Measurements from ENCODE around the gene DNAH8. TPM values are rescaled to one million over a fixed set of nuclear protein-coding genes. Genes with fewer than 3 reads are reported as not detected.

DNAH8 gene
- total and polyA plus RNA-seq, 9 donors: 0.58 to 4.3 (median 1.5) TPM

- DNase-seq: no peak
- no peaks in the 10 kb centered on the region for H3K4me1 ChIP-seq (ENCODE audit: control insufficient read depth, insufficient read depth, low read length)
Observed at GRCh38 chr6:38831865-38832264, 116.8 kb downstream of the DNAH8 start.

GRCh38 chr6:38833320-38833719, 118.2 kb downstream of the DNAH8 start:
- Histone ChIP-seq H3K27ac (ENCODE audit: low read length) (no peak overlapping the region), H3K4me1 (ENCODE audit: control insufficient read depth, insufficient read depth, low read length) (no peaks in the 10 kb centered on the region), H3K9me3 (replicated peaks; ENCODE audit: control insufficient read depth, low read depth, low read length) (peaks cover 2% of the 10 kb centered on the region), H3K4me3 (ENCODE audit: low read length) (no peak overlapping the region), H3K27me3 (ENCODE audit: control insufficient read depth, insufficient read depth, low read length) (no peaks in the 10 kb centered on the region), H3K36me3 (ENCODE audit: control insufficient read depth, insufficient read depth, low read length) (no peaks in the 10 kb centered on the region)
- no CpG with 5 or more reads among the region's 1 CpG for WGBS (ENCODE audit: insufficient coverage)
- DNase-seq: no peak

More at GRCh38 chr6:38831865-38832264, 116.8 kb downstream of the DNAH8 start:
- H3K9me3 ChIP-seq (replicated peaks; ENCODE audit: control insufficient read depth, low read depth, low read length): peaks cover 2% of the 10 kb centered on the region
- H3K27ac ChIP-seq (ENCODE audit: low read length): no peak overlapping the region
- no peaks in the 10 kb centered on the region for H3K27me3 ChIP-seq (ENCODE audit: control insufficient read depth, insufficient read depth, low read length)
- no peaks in the 10 kb centered on the region for H3K36me3 ChIP-seq (ENCODE audit: control insufficient read depth, insufficient read depth, low read length)
- H3K4me3 ChIP-seq (ENCODE audit: low read length): no peak overlapping the region

- Histone ChIP-seq H3K36me3 (ENCODE audit: control insufficient read depth, insufficient read depth, low read length) (no peaks in the 10 kb centered on the region), H3K27ac (ENCODE audit: low read length) (no peak overlapping the region), H3K4me3 (ENCODE audit: low read length) (no peak overlapping the region), H3K27me3 (ENCODE audit: control insufficient read depth, insufficient read depth, low read length) (no peaks in the 10 kb centered on the region), H3K4me1 (ENCODE audit: control insufficient read depth, insufficient read depth, low read length) (no peaks in the 10 kb centered on the region), H3K9me3 (replicated peaks; ENCODE audit: control insufficient read depth, low read depth, low read length) (no peaks in the 10 kb centered on the region)
- DNase-seq: no peak
- WGBS (ENCODE audit: insufficient coverage): no CpG with 5 or more reads among the region's 1 CpG
Observed at GRCh38 chr6:38836585-38836984, 121.5 kb downstream of the DNAH8 start.

GRCh38 chr6:38837101-38837500, 122.0 kb downstream of the DNAH8 start:
- 100% methylated on average over 1 of the region's 3 CpGs for WGBS (ENCODE audit: insufficient coverage)
- Histone ChIP-seq H3K27me3 (ENCODE audit: control insufficient read depth, insufficient read depth, low read length) (no peaks in the 10 kb centered on the region), H3K27ac (ENCODE audit: low read length) (no peak overlapping the region), H3K36me3 (ENCODE audit: control insufficient read depth, insufficient read depth, low read length) (no peaks in the 10 kb centered on the region), H3K4me1 (ENCODE audit: control insufficient read depth, insufficient read depth, low read length) (no peaks in the 10 kb centered on the region), H3K4me3 (ENCODE audit: low read length) (no peak overlapping the region), H3K9me3 (replicated peaks; ENCODE audit: control insufficient read depth, low read depth, low read length) (no peaks in the 10 kb centered on the region)
- DNase-seq: no peak

- H3K27ac ChIP-seq (ENCODE audit: low read length): no peak overlapping the region
- no peak overlapping the region for H3K4me3 ChIP-seq (ENCODE audit: low read length)
- no peaks in the 10 kb centered on the region for H3K9me3 ChIP-seq (replicated peaks; ENCODE audit: control insufficient read depth, low read depth, low read length)
- H3K27me3 ChIP-seq (ENCODE audit: control insufficient read depth, insufficient read depth, low read length): no peaks in the 10 kb centered on the region
- DNase-seq: no peak
- WGBS (ENCODE audit: insufficient coverage): no CpG with 5 or more reads among the region's 3 CpGs
- no peaks in the 10 kb centered on the region for H3K4me1 ChIP-seq (ENCODE audit: control insufficient read depth, insufficient read depth, low read length)
- H3K36me3 ChIP-seq (ENCODE audit: control insufficient read depth, insufficient read depth, low read length): no peaks in the 10 kb centered on the region
Observed at GRCh38 chr6:38843798-38844197, 128.7 kb downstream of the DNAH8 start.

GRCh38 chr6:38845931-38846330, 130.8 kb downstream of the DNAH8 start:
- WGBS (ENCODE audit: insufficient coverage): 60% methylated on average over 1 of the region's 3 CpGs
- Histone ChIP-seq H3K36me3 (ENCODE audit: control insufficient read depth, insufficient read depth, low read length) (no peaks in the 10 kb centered on the region), H3K4me1 (ENCODE audit: control insufficient read depth, insufficient read depth, low read length) (no peaks in the 10 kb centered on the region), H3K27ac (ENCODE audit: low read length) (no peak overlapping the region), H3K9me3 (replicated peaks; ENCODE audit: control insufficient read depth, low read depth, low read length) (no peaks in the 10 kb centered on the region), H3K27me3 (ENCODE audit: control insufficient read depth, insufficient read depth, low read length) (no peaks in the 10 kb centered on the region), H3K4me3 (ENCODE audit: low read length) (no peak overlapping the region)
- no peak for DNase-seq

GRCh38 chr6:38846361-38846760, 131.2 kb downstream of the DNAH8 start:
- no peaks in the 10 kb centered on the region for H3K4me1 ChIP-seq (ENCODE audit: control insufficient read depth, insufficient read depth, low read length)

GRCh38 chr6:38846844-38847243, 131.7 kb downstream of the DNAH8 start:
- WGBS (ENCODE audit: insufficient coverage): 80% methylated on average over 1 of the region's 1 CpG

More at GRCh38 chr6:38846361-38846760, 131.2 kb downstream of the DNAH8 start:
- H3K36me3 ChIP-seq (ENCODE audit: control insufficient read depth, insufficient read depth, low read length): no peaks in the 10 kb centered on the region
- no peak overlapping the region for H3K27ac ChIP-seq (ENCODE audit: low read length)
- DNase-seq: no peak
- H3K27me3 ChIP-seq (ENCODE audit: control insufficient read depth, insufficient read depth, low read length): no peaks in the 10 kb centered on the region
- no peak overlapping the region for H3K4me3 ChIP-seq (ENCODE audit: low read length)
- WGBS (ENCODE audit: insufficient coverage): 60% methylated on average over 3 of the region's 3 CpGs
- no peaks in the 10 kb centered on the region for H3K9me3 ChIP-seq (replicated peaks; ENCODE audit: control insufficient read depth, low read depth, low read length)

GRCh38 chr6:38847497-38847896, 132.4 kb downstream of the DNAH8 start:
- no peak for DNase-seq
- H3K36me3 ChIP-seq (ENCODE audit: control insufficient read depth, insufficient read depth, low read length): no peaks in the 10 kb centered on the region
- no peaks in the 10 kb centered on the region for H3K4me1 ChIP-seq (ENCODE audit: control insufficient read depth, insufficient read depth, low read length)
- H3K27ac ChIP-seq (ENCODE audit: low read length): no peak overlapping the region
- 100% methylated on average over 1 of the region's 2 CpGs for WGBS (ENCODE audit: insufficient coverage)
- no peaks in the 10 kb centered on the region for H3K27me3 ChIP-seq (ENCODE audit: control insufficient read depth, insufficient read depth, low read length)
- H3K9me3 ChIP-seq (replicated peaks; ENCODE audit: control insufficient read depth, low read depth, low read length): no peaks in the 10 kb centered on the region
- H3K4me3 ChIP-seq (ENCODE audit: low read length): no peak overlapping the region

More at GRCh38 chr6:38846844-38847243, 131.7 kb downstream of the DNAH8 start:
- H3K9me3 ChIP-seq (replicated peaks; ENCODE audit: control insufficient read depth, low read depth, low read length): no peaks in the 10 kb centered on the region
- H3K36me3 ChIP-seq (ENCODE audit: control insufficient read depth, insufficient read depth, low read length): no peaks in the 10 kb centered on the region
- no peak for DNase-seq
- H3K4me3 ChIP-seq (ENCODE audit: low read length): no peak overlapping the region
- no peaks in the 10 kb centered on the region for H3K27me3 ChIP-seq (ENCODE audit: control insufficient read depth, insufficient read depth, low read length)
- H3K27ac ChIP-seq (ENCODE audit: low read length): no peak overlapping the region
- no peaks in the 10 kb centered on the region for H3K4me1 ChIP-seq (ENCODE audit: control insufficient read depth, insufficient read depth, low read length)

- Histone ChIP-seq H3K27me3 (ENCODE audit: control insufficient read depth, insufficient read depth, low read length) (no peaks in the 10 kb centered on the region), H3K36me3 (ENCODE audit: control insufficient read depth, insufficient read depth, low read length) (no peaks in the 10 kb centered on the region), H3K4me1 (ENCODE audit: control insufficient read depth, insufficient read depth, low read length) (no peaks in the 10 kb centered on the region), H3K27ac (ENCODE audit: low read length) (no peak overlapping the region), H3K4me3 (ENCODE audit: low read length) (no peak overlapping the region), H3K9me3 (replicated peaks; ENCODE audit: control insufficient read depth, low read depth, low read length) (no peaks in the 10 kb centered on the region)
- DNase-seq: no peak
- WGBS (ENCODE audit: insufficient coverage): 100% methylated on average over 2 of the region's 2 CpGs
Observed at GRCh38 chr6:38848760-38849159, 133.6 kb downstream of the DNAH8 start.

- Histone ChIP-seq H3K27ac (ENCODE audit: low read length) (no peak overlapping the region), H3K9me3 (replicated peaks; ENCODE audit: control insufficient read depth, low read depth, low read length) (no peaks in the 10 kb centered on the region), H3K36me3 (ENCODE audit: control insufficient read depth, insufficient read depth, low read length) (no peaks in the 10 kb centered on the region), H3K27me3 (ENCODE audit: control insufficient read depth, insufficient read depth, low read length) (peaks cover 2% of the 10 kb centered on the region), H3K4me1 (ENCODE audit: control insufficient read depth, insufficient read depth, low read length) (no peaks in the 10 kb centered on the region), H3K4me3 (ENCODE audit: low read length) (no peak overlapping the region)
- 48% methylated on average over 3 of the region's 3 CpGs for WGBS (ENCODE audit: insufficient coverage)
- DNase-seq: no peak
Observed at GRCh38 chr6:38852215-38852614, 137.1 kb downstream of the DNAH8 start.
